Mesendoderm (in vitro differentiated cells): ENCODE data around the gene MYL6B.

Experiments used
- DNase-seq: peaks from one replicate; pipeline ENCODE4 v3.0.0; 2013
- H2AK5ac ChIP-seq: 2 replicates; pipeline ENCODE4 v1.6.1; 2013; ENCODE audit warnings: low read length, inconsistent platforms
- H2BK120ac ChIP-seq: 2 replicates; pipeline ENCODE4 v1.6.1; 2013; ENCODE audit warnings: low read depth, mild to moderate bottlenecking, low read length, moderate library complexity, mixed read lengths
- H2BK15ac ChIP-seq: replicated peaks from 2 replicates; pipeline ENCODE4 v1.6.1; 2013; ENCODE audit warnings: low read depth, mild to moderate bottlenecking, moderate library complexity
- H2BK5ac ChIP-seq: 2 replicates; pipeline ENCODE4 v1.6.1; 2013; ENCODE audit warnings: low read length, inconsistent platforms
- H3K18ac ChIP-seq: 2 replicates; pipeline ENCODE4 v1.6.1; 2013; ENCODE audit warnings: mild to moderate bottlenecking, low read length, mixed read lengths
- H3K23ac ChIP-seq: one replicate; pipeline ENCODE4 v1.6.1; 2013; ENCODE audit warnings: low read length
- H3K27ac ChIP-seq: 2 replicates; pipeline ENCODE4 v1.5.1; 2013; ENCODE audit warnings: low read depth, mild to moderate bottlenecking, inconsistent platforms, low read length, moderate library complexity
- H3K27me3 ChIP-seq: 2 replicates; pipeline ENCODE4 v1.6.1; 2013; ENCODE audit warnings: low read length, control low read depth, mild to moderate bottlenecking, inconsistent platforms; ENCODE audit not compliant: insufficient read depth, poor library complexity
- H3K36me3 ChIP-seq: 2 replicates; pipeline ENCODE4 v1.6.1; 2013; ENCODE audit warnings: low read length, inconsistent platforms; ENCODE audit not compliant: control insufficient read depth, insufficient read depth
- H3K4ac ChIP-seq: one replicate; pipeline ENCODE4 v1.6.1; 2013; ENCODE audit warnings: low read depth, mild to moderate bottlenecking, low read length, moderate library complexity
- H3K4me1 ChIP-seq: 2 replicates; pipeline ENCODE4 v1.6.1; 2013; ENCODE audit warnings: low read depth, low read length, inconsistent platforms; ENCODE audit not compliant: control insufficient read depth
- H3K4me2 ChIP-seq: 2 replicates; pipeline ENCODE4 v1.6.1; 2013; ENCODE audit warnings: low read length
- H3K4me3 ChIP-seq: 2 replicates; pipeline ENCODE4 v1.5.1; 2013; ENCODE audit warnings: mild to moderate bottlenecking, low read length
- H3K56ac ChIP-seq: one replicate; pipeline ENCODE4 v1.6.1; 2013; ENCODE audit warnings: low read length
- H3K79me1 ChIP-seq: 2 replicates; pipeline ENCODE4 v1.6.1; 2013; ENCODE audit warnings: low read length, inconsistent platforms
- H3K79me2 ChIP-seq: 2 replicates; pipeline ENCODE4 v1.6.1; 2013; ENCODE audit warnings: mild to moderate bottlenecking, low read length; ENCODE audit not compliant: control insufficient read depth, insufficient read depth
- H3K9ac ChIP-seq: 2 replicates; pipeline ENCODE4 v1.6.1; 2013; ENCODE audit warnings: low read length, inconsistent platforms
- H4K5ac ChIP-seq: one replicate; pipeline ENCODE4 v1.6.1; 2013; ENCODE audit warnings: low read length
- H4K8ac ChIP-seq: one replicate; pipeline ENCODE4 v1.6.1; 2013; ENCODE audit warnings: low read depth, mild to moderate bottlenecking, control low read depth, low read length, moderate library complexity
- WGBS: extraction: QIAGEN DNeasy Blood & Tissue Kit; methylation state at CpG from one replicate; pipeline ENCODE4 v1.1.7; 2013; ENCODE audit warnings: low lambda C conversion rate, missing lambda C conversion rate; ENCODE audit not compliant: insufficient coverage; ENCODE audit errors: extremely low coverage; 5-methylcytosine and 5-hydroxymethylcytosine counted together

MYL6B gene

GRCh38 chr12:56159482-56160192 is 7.2 kb downstream of the MYL6B start:
- peaks cover 28% of the 10 kb centered on the region for H3K79me2 ChIP-seq
- H3K79me1 ChIP-seq = peaks cover 10% of the 10 kb centered on the region
- no peak overlapping the region for H4K8ac ChIP-seq
- no peak overlapping the region for H3K23ac ChIP-seq
- H2AK5ac ChIP-seq = no peak overlapping the region
- H3K4me2 ChIP-seq = peak overlapping the region; percentile 95
- H3K9ac ChIP-seq = peak overlapping the region; percentile 100
- no peak for DNase-seq
- H3K4ac ChIP-seq = no peak overlapping the region
- no peaks in the 10 kb centered on the region for H3K27me3 ChIP-seq
- WGBS = no CpG with 5 or more reads among the region's 8 CpGs
- H2BK120ac ChIP-seq = no peak overlapping the region
- peak overlapping the region; percentile 99 for H3K4me3 ChIP-seq
- no peak overlapping the region for H4K5ac ChIP-seq
- H2BK15ac ChIP-seq = no peak overlapping the region
- no peak overlapping the region for H3K18ac ChIP-seq
- H3K27ac ChIP-seq = no peak overlapping the region
- peak overlapping the region; percentile 100 for H3K56ac ChIP-seq
- peaks cover 17% of the 10 kb centered on the region for H3K4me1 ChIP-seq
- peaks cover 14% of the 10 kb centered on the region for H3K36me3 ChIP-seq
- no peak overlapping the region for H2BK5ac ChIP-seq

GRCh38 chr12:56160193-56160763 is 7.9 kb downstream of the MYL6B start:
- no CpG with 5 or more reads among the region's 7 CpGs for WGBS
- peak overlapping the region; percentile 7 for H3K4me3 ChIP-seq
- peaks cover 14% of the 10 kb centered on the region for H3K36me3 ChIP-seq
- H3K79me2 ChIP-seq = peaks cover 28% of the 10 kb centered on the region
- H3K27ac ChIP-seq = no peak overlapping the region
- H2BK5ac ChIP-seq = no peak overlapping the region
- no peak overlapping the region for H3K4ac ChIP-seq
- peak overlapping the region; percentile 95 for H3K4me2 ChIP-seq
- H3K56ac ChIP-seq = peak overlapping the region; percentile 100
- peak; percentile 21 for DNase-seq
- H4K5ac ChIP-seq = no peak overlapping the region
- H4K8ac ChIP-seq = no peak overlapping the region
- peaks cover 17% of the 10 kb centered on the region for H3K4me1 ChIP-seq
- no peak overlapping the region for H2BK15ac ChIP-seq
- peaks cover 10% of the 10 kb centered on the region for H3K79me1 ChIP-seq
- H2AK5ac ChIP-seq = no peak overlapping the region
- peak overlapping the region; percentile 100 for H3K9ac ChIP-seq
- no peak overlapping the region for H3K18ac ChIP-seq
- H3K27me3 ChIP-seq = no peaks in the 10 kb centered on the region
- H3K23ac ChIP-seq = no peak overlapping the region
- H2BK120ac ChIP-seq = no peak overlapping the region

- Histone ChIP-seq H3K4me1 (peaks cover 17% of the 10 kb centered on the region), H3K36me3 (peaks cover 14% of the 10 kb centered on the region), H2AK5ac (no peak overlapping the region), H3K27me3 (no peaks in the 10 kb centered on the region), H3K23ac (no peak overlapping the region), H2BK15ac (no peak overlapping the region), H2BK5ac (no peak overlapping the region), H3K56ac (peak overlapping the region; percentile 35), H4K5ac (no peak overlapping the region), H3K27ac (no peak overlapping the region), H3K18ac (no peak overlapping the region), H4K8ac (no peak overlapping the region), H3K79me2 (peaks cover 28% of the 10 kb centered on the region), H3K4me2 (peak overlapping the region; percentile 15), H3K79me1 (peaks cover 10% of the 10 kb centered on the region), H3K4me3 (no peak overlapping the region), H3K4ac (no peak overlapping the region), H3K9ac (peak overlapping the region; percentile 37), H2BK120ac (no peak overlapping the region)
- peak; percentile 3 for DNase-seq
- no CpG with 5 or more reads among the region's 11 CpGs for WGBS
Measured at GRCh38 chr12:56160894-56161689, 8.7 kb downstream of the MYL6B start.

- Histone ChIP-seq H3K79me2 (peaks cover 28% of the 10 kb centered on the region), H4K5ac (no peak overlapping the region), H3K9ac (peak overlapping the region; percentile 4), H2BK5ac (no peak overlapping the region), H2BK15ac (no peak overlapping the region), H2BK120ac (no peak overlapping the region), H3K4me2 (no peak overlapping the region), H3K27ac (no peak overlapping the region), H2AK5ac (no peak overlapping the region), H4K8ac (no peak overlapping the region), H3K56ac (peak overlapping the region; percentile 17), H3K23ac (no peak overlapping the region), H3K27me3 (no peaks in the 10 kb centered on the region), H3K36me3 (peaks cover 14% of the 10 kb centered on the region), H3K79me1 (peaks cover 10% of the 10 kb centered on the region), H3K4ac (no peak overlapping the region), H3K4me3 (no peak overlapping the region), H3K4me1 (peaks cover 17% of the 10 kb centered on the region), H3K18ac (no peak overlapping the region)
- no CpG with 5 or more reads among the region's 10 CpGs for WGBS
- DNase-seq = peak; percentile 19
Measured at GRCh38 chr12:56161690-56162351, 9.4 kb downstream of the MYL6B start.

- H3K18ac ChIP-seq = no peak overlapping the region
- H3K4me1 ChIP-seq = peaks cover 17% of the 10 kb centered on the region
- peak; percentile 58 for DNase-seq
- H3K23ac ChIP-seq = no peak overlapping the region
- WGBS = no CpG with 5 or more reads among the region's 11 CpGs
- H3K4me3 ChIP-seq = no peak overlapping the region
- no peak overlapping the region for H3K4me2 ChIP-seq
- no peak overlapping the region for H2AK5ac ChIP-seq
- no peak overlapping the region for H2BK120ac ChIP-seq
- H3K4ac ChIP-seq = no peak overlapping the region
- no peak overlapping the region for H4K8ac ChIP-seq
- no peaks in the 10 kb centered on the region for H3K27me3 ChIP-seq
- H3K79me1 ChIP-seq = peaks cover 10% of the 10 kb centered on the region
- no peak overlapping the region for H3K27ac ChIP-seq
- H3K56ac ChIP-seq = peak overlapping the region; percentile 10
- H3K36me3 ChIP-seq = peaks cover 16% of the 10 kb centered on the region
- H2BK5ac ChIP-seq = no peak overlapping the region
- no peak overlapping the region for H2BK15ac ChIP-seq
- H4K5ac ChIP-seq = no peak overlapping the region
- H3K79me2 ChIP-seq = peaks cover 28% of the 10 kb centered on the region
- peak overlapping the region; percentile 18 for H3K9ac ChIP-seq
Measured at GRCh38 chr12:56162468-56163290, 10.3 kb downstream of the MYL6B start.
